Lung (tissue), 12 donors: Measurements from ENCODE around the gene KCNC3. TPM values are rescaled to one million over a fixed set of nuclear protein-coding genes. Genes with fewer than 3 reads are reported as not detected.

Source experiments
- ATAC-seq: fragments of 200-7000 bp; cut with Tn5 transposase; one replicate; pipeline ENCODE4 v1.9.1; 2020; ENCODE audit warnings: moderate number of reproducible peaks; ENCODE audit not compliant: insufficient read depth, low FRiP score
- DNase-seq, 3 donors: peaks; one replicate each; pipeline ENCODE4 v3.0.0-alpha.2; 2013 to 2017
- H3K27ac ChIP-seq, 2 donors: one replicate each; pipeline ENCODE4 v1.5.1; 2013; ENCODE audit warnings: mild to moderate bottlenecking in 2 of 2, moderate library complexity in 2 of 2, control low read depth in 1 of 2, inconsistent platforms in 1 of 2, low read depth in 1 of 2, low read length in 1 of 2
- H3K27me3 ChIP-seq, 3 donors: one replicate each; pipeline ENCODE4 v1.5.1; 2013; ENCODE audit warnings: low read length in 2 of 3; ENCODE audit not compliant: control insufficient read depth in 3 of 3, insufficient read depth in 3 of 3
- H3K36me3 ChIP-seq, 4 donors: one replicate each; pipeline ENCODE4 v1.5.1; 2013; ENCODE audit warnings: low read length in 4 of 4, mild to moderate bottlenecking in 1 of 4, moderate library complexity in 1 of 4; ENCODE audit not compliant: control insufficient read depth in 4 of 4, insufficient read depth in 4 of 4
- H3K4me1 ChIP-seq, 5 donors: one replicate each; pipeline ENCODE4 v1.5.1; 2013; ENCODE audit warnings: low read length in 5 of 5, mild to moderate bottlenecking in 2 of 5, moderate library complexity in 1 of 5; ENCODE audit not compliant: control insufficient read depth in 5 of 5, insufficient read depth in 5 of 5
- H3K4me3 ChIP-seq: one replicate; pipeline ENCODE4 v1.5.1; 2013; ENCODE audit warnings: mild to moderate bottlenecking, control low read depth, moderate library complexity
- H3K9ac ChIP-seq, 2 donors: one replicate each; pipeline ENCODE4 v1.5.1; 2013; ENCODE audit warnings: low read length in 2 of 2, control low read depth in 1 of 2; ENCODE audit not compliant: insufficient read depth in 1 of 2
- H3K9me3 ChIP-seq, 4 donors: one replicate each; pipeline ENCODE4 v1.5.1; 2013; ENCODE audit warnings: low read length in 3 of 4, mild to moderate bottlenecking in 1 of 4, moderate library complexity in 1 of 4; ENCODE audit not compliant: control insufficient read depth in 4 of 4, insufficient read depth in 3 of 4
- WGBS, 2 donors: extraction: QIAGEN DNeasy Blood & Tissue Kit; methylation state at CpG; one replicate each; pipeline ENCODE4 v1.1.7; 2013; 5-methylcytosine and 5-hydroxymethylcytosine counted together
- polyA plus RNA-seq, 2 donors: library from polyadenylated mRNA; stranded (reverse); fragments of 200-250 nt; gene quantifications; one replicate each; pipeline ENCODE4 v1.2.1, GENCODE V29; 2013
- total RNA-seq, 2 donors: library from RNA; depleted of rRNA in 1 of 2; stranded (reverse); fragments of >200 nt in 1 of 2; gene quantifications; one replicate each; pipeline ENCODE4 v1.2.1, GENCODE V29; 2014 to 2021
- TF ChIP-seq, protein P1 (sequence below): IDR thresholded peaks from 2 replicates; pipeline ENCODE4 v1.5.1; 2012; ENCODE audit warnings: mild to moderate bottlenecking; ENCODE audit errors: control extremely low read depth, extremely low read depth
- donor health status: control.
- donor health status: control.
- donor health status: Bipolar disorder and iron deficiency.
- donor health status: healthy.
- donor health status: DM: yes; HTN: yes; CAD: no.

KCNC3 gene
- total and polyA plus RNA-seq, 4 donors, result 2.6 to 13.2 (median 5.2) TPM

DNA sequence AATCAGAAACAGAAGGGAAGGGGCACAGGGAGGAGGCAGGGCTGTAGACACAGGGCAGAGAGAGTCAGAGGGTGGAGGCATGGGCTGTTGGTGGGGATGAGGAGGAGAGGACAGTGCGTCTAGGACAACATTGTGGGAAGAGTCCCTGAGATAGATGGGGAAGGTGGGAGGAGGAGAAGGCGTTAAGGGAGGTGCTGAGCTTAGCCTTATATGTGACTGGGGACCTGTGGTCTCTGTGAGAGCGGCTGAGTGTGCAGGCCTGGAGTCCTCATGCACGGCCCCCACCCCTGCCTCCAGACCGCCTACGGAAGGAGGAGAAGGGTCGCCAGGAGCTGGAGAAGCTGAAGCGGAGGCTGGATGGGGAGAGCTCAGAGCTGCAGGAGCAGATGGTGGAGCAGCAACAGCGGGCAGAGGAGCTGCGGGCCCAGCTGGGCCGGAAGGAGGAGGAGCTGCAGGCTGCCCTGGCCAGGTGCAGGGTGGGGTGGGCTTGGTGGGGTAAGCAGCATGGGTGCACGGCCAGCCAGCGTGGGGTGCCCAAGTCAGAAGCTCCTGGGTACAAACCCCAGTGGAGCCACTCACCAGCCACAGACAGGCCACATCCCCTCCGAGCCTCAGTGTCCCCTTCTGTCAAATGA, 56.8 kb downstream of the KCNC3 start:
- Histone ChIP-seq H3K4me3 (no peak overlapping the region), H3K9me3 (peaks cover 0 to 7% (median 1%) of the 10 kb centered on the region in 4 donors), H3K27ac (no peak overlapping the region), H3K9ac (no peak overlapping the region), H3K27me3 (no peaks in the 10 kb centered on the region), H3K4me1 (no peaks in the 10 kb centered on the region), H3K36me3 (peaks cover 7 to 20% (median 19%) of the 10 kb centered on the region in 4 donors)
- DNase-seq (no peak), ATAC-seq (no peak)
- 84 to 90% methylated on average over 13 to 14 of the region's 14 CpGs for WGBS, 2 donors
- TF ChIP-seq, protein P1, sequence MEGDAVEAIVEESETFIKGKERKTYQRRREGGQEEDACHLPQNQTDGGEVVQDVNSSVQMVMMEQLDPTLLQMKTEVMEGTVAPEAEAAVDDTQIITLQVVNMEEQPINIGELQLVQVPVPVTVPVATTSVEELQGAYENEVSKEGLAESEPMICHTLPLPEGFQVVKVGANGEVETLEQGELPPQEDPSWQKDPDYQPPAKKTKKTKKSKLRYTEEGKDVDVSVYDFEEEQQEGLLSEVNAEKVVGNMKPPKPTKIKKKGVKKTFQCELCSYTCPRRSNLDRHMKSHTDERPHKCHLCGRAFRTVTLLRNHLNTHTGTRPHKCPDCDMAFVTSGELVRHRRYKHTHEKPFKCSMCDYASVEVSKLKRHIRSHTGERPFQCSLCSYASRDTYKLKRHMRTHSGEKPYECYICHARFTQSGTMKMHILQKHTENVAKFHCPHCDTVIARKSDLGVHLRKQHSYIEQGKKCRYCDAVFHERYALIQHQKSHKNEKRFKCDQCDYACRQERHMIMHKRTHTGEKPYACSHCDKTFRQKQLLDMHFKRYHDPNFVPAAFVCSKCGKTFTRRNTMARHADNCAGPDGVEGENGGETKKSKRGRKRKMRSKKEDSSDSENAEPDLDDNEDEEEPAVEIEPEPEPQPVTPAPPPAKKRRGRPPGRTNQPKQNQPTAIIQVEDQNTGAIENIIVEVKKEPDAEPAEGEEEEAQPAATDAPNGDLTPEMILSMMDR, result no peak

DNA sequence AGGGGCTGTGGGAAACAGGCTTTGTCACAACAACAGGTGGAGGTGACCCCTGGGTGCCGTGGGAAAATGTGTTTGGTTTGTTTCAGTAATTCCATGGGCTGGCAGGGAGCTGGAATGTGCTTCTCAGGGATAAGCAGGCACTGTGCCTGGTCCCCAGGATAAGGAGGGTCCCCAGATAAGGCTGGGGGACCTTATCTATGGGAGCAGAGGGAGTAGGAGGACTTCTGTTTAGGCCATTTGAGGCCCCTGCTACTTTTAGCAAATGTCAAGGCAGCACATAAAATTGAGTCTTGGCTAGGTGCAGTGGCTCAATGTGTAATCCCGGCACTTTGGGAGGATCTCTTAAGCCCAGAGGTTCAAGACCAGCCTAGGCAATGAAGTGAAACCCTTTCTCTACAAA, 59.5 kb downstream of the KCNC3 start:
- WGBS, 2 donors, result 78 to 91% methylated on average over 2 of the region's 2 CpGs

DNA sequence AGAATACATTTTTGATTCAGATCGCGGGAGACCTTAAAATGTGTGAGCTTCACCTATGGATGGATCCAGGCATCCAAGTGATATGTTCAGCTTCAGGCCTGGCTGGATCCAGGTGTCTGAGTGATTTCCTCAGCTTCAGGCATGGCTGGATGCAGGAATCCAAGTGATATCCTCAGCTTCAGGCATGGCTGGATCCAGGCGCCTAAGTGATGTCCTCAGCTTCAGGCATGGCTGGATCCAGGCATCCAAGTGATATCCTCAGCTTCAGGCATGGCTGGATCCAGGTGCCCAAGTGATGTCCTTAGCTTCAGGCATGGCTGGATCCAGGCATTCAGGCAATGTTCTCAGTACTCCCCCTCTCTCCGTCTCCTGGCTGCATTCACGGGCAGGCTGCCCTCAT, 60.7 kb downstream of the KCNC3 start:
- no peaks in the 10 kb centered on the region for H3K27me3 ChIP-seq
- TF ChIP-seq, protein P1, result no peak
- no peak overlapping the region for H3K9ac ChIP-seq
- no peak for DNase-seq
- 96 to 97% methylated on average over 5 of the region's 5 CpGs for WGBS, 2 donors
- ATAC-seq, result no peak
- H3K4me1 ChIP-seq, result no peaks in the 10 kb centered on the region
- no peak overlapping the region for H3K27ac ChIP-seq
- peaks cover 7 to 24% (median 16%) of the 10 kb centered on the region in 4 donors for H3K36me3 ChIP-seq
- no peak overlapping the region for H3K4me3 ChIP-seq
- peaks cover 0 to 5% (median 1%) of the 10 kb centered on the region in 4 donors for H3K9me3 ChIP-seq

More for the DNA sequence above, 59.5 kb downstream of the KCNC3 start:
- no peak overlapping the region for H3K9ac ChIP-seq
- peaks cover 7 to 20% (median 14%) of the 10 kb centered on the region in 4 donors for H3K36me3 ChIP-seq
- H3K9me3 ChIP-seq, result peaks cover 0 to 5% (median 1%) of the 10 kb centered on the region in 4 donors
- no peaks in the 10 kb centered on the region for H3K27me3 ChIP-seq
- H3K4me1 ChIP-seq, result no peaks in the 10 kb centered on the region
- TF ChIP-seq, protein P1, result no peak
- no peak overlapping the region for H3K27ac ChIP-seq
- ATAC-seq, result no peak
- no peak for DNase-seq
- no peak overlapping the region for H3K4me3 ChIP-seq
